DND-41 (cell line): ENCODE data around the gene CNBD2.

Experiments used
- CTCF ChIP-seq: IDR thresholded peaks from 2 replicates; pipeline ENCODE4 v1.5.1; 2012; ENCODE audit warnings: borderline replicate concordance, low read length, moderate library complexity, mild to moderate bottlenecking; ENCODE audit not compliant: poor library complexity, severe bottlenecking; ENCODE audit errors: extremely low read depth
- EZH2 ChIP-seq: IDR thresholded peaks from 3 replicates; pipeline ENCODE4 v1.6.1; 2012; ENCODE audit warnings: borderline replicate concordance, low read depth, mild to moderate bottlenecking, moderate library complexity, low read length, inconsistent platforms; ENCODE audit not compliant: severe bottlenecking

- TF ChIP-seq CTCF, result no peak
- no peak for TF ChIP-seq EZH2
Observed at GRCh38 chr20:36051318-36052116, 83.1 kb downstream of the CNBD2 start.
